GOT3 (cell line): Measurements from ENCODE around the gene EFHD1.
"Not testable (repeated sequence)": the region's sequence is repeated elsewhere in the genome, so short reads cannot be mapped to it uniquely, and the experiment has no call there.

ENCODE experiments used
- DNase-seq: peaks from one replicate; lab custom pipeline; 2025; ENCODE audit warnings: mixed read lengths; lab: John Stamatoyannopoulos, UW

EFHD1 gene

GRCh38 chr2:232652505-232652851, 19.1 kb downstream of the EFHD1 start:
- DNase-seq, result no peak

GRCh38 chr2:232653441-232653840, 20.0 kb downstream of the EFHD1 start:
- no peak for DNase-seq

- no peak for DNase-seq
Measured at GRCh38 chr2:232655392-232655791, 22.0 kb downstream of the EFHD1 start.

- DNase-seq, result no peak
Measured at GRCh38 chr2:232658217-232658785, 24.9 kb downstream of the EFHD1 start.

GRCh38 chr2:232659359-232659758, 26.0 kb downstream of the EFHD1 start:
- no peak for DNase-seq

GRCh38 chr2:232662486-232663260, 29.3 kb downstream of the EFHD1 start:
- no peak for DNase-seq

GRCh38 chr2:232666051-232666805, 32.8 kb downstream of the EFHD1 start:
- DNase-seq, result no peak

- DNase-seq, result no peak
Measured at GRCh38 chr2:232667989-232668583, 34.7 kb downstream of the EFHD1 start.

- no peak for DNase-seq
Measured at GRCh38 chr2:232668805-232669444, 35.5 kb downstream of the EFHD1 start.

GRCh38 chr2:232672588-232672987, 39.2 kb downstream of the EFHD1 start:
- no peak for DNase-seq

- no peak for DNase-seq
Measured at GRCh38 chr2:232674491-232674890, 41.1 kb downstream of the EFHD1 start.

- no peak for DNase-seq
Measured at GRCh38 chr2:232675381-232675780, 42.0 kb downstream of the EFHD1 start.

GRCh38 chr2:232680006-232680405, 46.6 kb downstream of the EFHD1 start:
- no peak for DNase-seq

- no peak for DNase-seq
Measured at GRCh38 chr2:232681527-232681926, 48.1 kb downstream of the EFHD1 start.

- DNase-seq, result no peak
Measured at GRCh38 chr2:232683368-232683767, 50.0 kb downstream of the EFHD1 start.

- not testable (repeated sequence) for DNase-seq
Measured at GRCh38 chr2:232685391-232685790, 52.0 kb downstream of the EFHD1 start.

GRCh38 chr2:232687382-232688160, 54.2 kb downstream of the EFHD1 start:
- DNase-seq, result no peak

GRCh38 chr2:232688201-232688600, 54.8 kb downstream of the EFHD1 start:
- no peak for DNase-seq

GRCh38 chr2:232689152-232689910, 55.9 kb downstream of the EFHD1 start:
- no peak for DNase-seq

GRCh38 chr2:232691117-232691516, 57.7 kb downstream of the EFHD1 start:
- DNase-seq, result not testable (repeated sequence)

- DNase-seq, result no peak
Measured at GRCh38 chr2:232693344-232693743, 59.9 kb downstream of the EFHD1 start.
